ENCODE measurements around the gene ZDHHC19.

Gene ZDHHC19

GRCh38 chr3:196177567-196177966 lies 33.6 kb downstream of the ZDHHC19 start:
- Histone ChIP-seq H4K8ac (ENCODE audit: low read depth, low read length) (no peak overlapping the region), H2AFZ (ENCODE audit: low read length) (no peak overlapping the region), H3K18ac (ENCODE audit: low read length) (no peak overlapping the region), H3K27me3 (ENCODE audit: control insufficient read depth in 3 of 3, insufficient read depth in 3 of 3, low read depth in 1 of 3, low read length in 3 of 3) (peaks cover 0 to 5% (median 1%) of the 10 kb centered on the region in 3 experiments), H3K23ac (ENCODE audit: low read depth, low read length, poor library complexity) (no peak overlapping the region), H3K9ac (ENCODE audit: low read depth, low read length, poor library complexity) (no peak overlapping the region), H2BK12ac (ENCODE audit: low read length) (no peak overlapping the region), H2BK5ac (ENCODE audit: low read length) (no peak overlapping the region), H3K4me3 (ENCODE audit: low read length in 2 of 2) (no peak overlapping the region), H2BK15ac (ENCODE audit: low read length) (no peak overlapping the region), H3K4ac (ENCODE audit: low read length) (no peak overlapping the region), H2BK120ac (ENCODE audit: low read depth, low read length) (no peak overlapping the region), H3K4me2 (ENCODE audit: insufficient read depth, low read length, poor library complexity, severe bottlenecking) (no peak overlapping the region), H3K9me3 (replicated peaks in 1 of 2; ENCODE audit: control insufficient read depth in 2 of 2, insufficient read depth in 1 of 2, low read depth in 1 of 2, low read length in 2 of 2) (no peaks in the 10 kb centered on the region), H3K36me3 (replicated peaks in 1 of 2; ENCODE audit: control insufficient read depth in 2 of 2, insufficient read depth in 2 of 2, low read length in 2 of 2) (no peaks in the 10 kb centered on the region), H3K14ac (ENCODE audit: low read length) (no peak overlapping the region), H3K27ac (replicated peaks; ENCODE audit: low read length) (no peak overlapping the region), H3K4me1 (ENCODE audit: control insufficient read depth in 2 of 2, insufficient read depth in 1 of 2, low read depth in 1 of 2, low read length in 2 of 2) (peaks cover 6 to 8% of the 10 kb centered on the region in 2 donors), H3K79me1 (ENCODE audit: low read depth, low read length) (no peaks in the 10 kb centered on the region), H4K91ac (ENCODE audit: low read depth, low read length, poor library complexity) (no peak overlapping the region), H2AK5ac (ENCODE audit: low read depth, low read length) (no peak overlapping the region)
- no peak for DNase-seq (ENCODE audit: low spot score)
- no CpG with 5 or more reads among the region's 16 CpGs for WGBS, 2 donors (ENCODE audit: extremely low coverage in 2 of 2, insufficient read length in 2 of 2, insufficient replicate concordance in 1 of 2)

GRCh38 chr3:196175722-196176121 lies 35.5 kb downstream of the ZDHHC19 start:
- Histone ChIP-seq H3K4ac (ENCODE audit: low read length) (no peak overlapping the region), H3K4me2 (ENCODE audit: insufficient read depth, low read length, poor library complexity, severe bottlenecking) (no peak overlapping the region), H3K9ac (ENCODE audit: low read depth, low read length, poor library complexity) (no peak overlapping the region), H3K27ac (replicated peaks; ENCODE audit: low read length) (no peak overlapping the region), H3K4me1 (ENCODE audit: control insufficient read depth in 2 of 2, insufficient read depth in 1 of 2, low read depth in 1 of 2, low read length in 2 of 2) (peaks cover 6 to 8% of the 10 kb centered on the region in 2 donors), H3K14ac (ENCODE audit: low read length) (peak overlapping the region; percentile 1), H2AFZ (ENCODE audit: low read length) (no peak overlapping the region), H2BK120ac (ENCODE audit: low read depth, low read length) (no peak overlapping the region), H3K36me3 (replicated peaks in 1 of 2; ENCODE audit: control insufficient read depth in 2 of 2, insufficient read depth in 2 of 2, low read length in 2 of 2) (no peaks in the 10 kb centered on the region), H3K27me3 (ENCODE audit: control insufficient read depth in 3 of 3, insufficient read depth in 3 of 3, low read depth in 1 of 3, low read length in 3 of 3) (peaks cover 0 to 5% (median 1%) of the 10 kb centered on the region in 3 experiments), H2BK15ac (ENCODE audit: low read length) (no peak overlapping the region), H3K23ac (ENCODE audit: low read depth, low read length, poor library complexity) (no peak overlapping the region), H3K18ac (ENCODE audit: low read length) (peak overlapping the region; percentile 64), H3K4me3 (ENCODE audit: low read length in 2 of 2) (no peak overlapping the region), H2BK12ac (ENCODE audit: low read length) (no peak overlapping the region), H2AK5ac (ENCODE audit: low read depth, low read length) (no peak overlapping the region), H3K9me3 (replicated peaks in 1 of 2; ENCODE audit: control insufficient read depth in 2 of 2, insufficient read depth in 1 of 2, low read depth in 1 of 2, low read length in 2 of 2) (no peaks in the 10 kb centered on the region), H2BK5ac (ENCODE audit: low read length) (no peak overlapping the region), H4K91ac (ENCODE audit: low read depth, low read length, poor library complexity) (no peak overlapping the region), H4K8ac (ENCODE audit: low read depth, low read length) (no peak overlapping the region), H3K79me1 (ENCODE audit: low read depth, low read length) (no peaks in the 10 kb centered on the region)
- no CpG with 5 or more reads among the region's 9 CpGs for WGBS, 2 donors (ENCODE audit: extremely low coverage in 2 of 2, insufficient read length in 2 of 2, insufficient replicate concordance in 1 of 2)
- no peak for DNase-seq (ENCODE audit: low spot score)

GRCh38 chr3:196175116-196175625 lies 36.0 kb downstream of the ZDHHC19 start:
- no peak overlapping the region for H2AK5ac ChIP-seq (ENCODE audit: low read depth, low read length)
- H3K4ac ChIP-seq (ENCODE audit: low read length) = no peak overlapping the region
- DNase-seq (ENCODE audit: low spot score) = no peak
- H3K14ac ChIP-seq (ENCODE audit: low read length) = no peak overlapping the region
- no CpG with 5 or more reads among the region's 19 CpGs for WGBS, 2 donors (ENCODE audit: extremely low coverage in 2 of 2, insufficient read length in 2 of 2, insufficient replicate concordance in 1 of 2)
- H2BK12ac ChIP-seq (ENCODE audit: low read length) = no peak overlapping the region
- H2BK120ac ChIP-seq (ENCODE audit: low read depth, low read length) = no peak overlapping the region
- H3K4me2 ChIP-seq (ENCODE audit: insufficient read depth, low read length, poor library complexity, severe bottlenecking) = no peak overlapping the region
- no peak overlapping the region for H2BK5ac ChIP-seq (ENCODE audit: low read length)
- H3K9ac ChIP-seq (ENCODE audit: low read depth, low read length, poor library complexity) = no peak overlapping the region
- H3K23ac ChIP-seq (ENCODE audit: low read depth, low read length, poor library complexity) = no peak overlapping the region
- H3K9me3 ChIP-seq (replicated peaks in 1 of 2; ENCODE audit: control insufficient read depth in 2 of 2, insufficient read depth in 1 of 2, low read depth in 1 of 2, low read length in 2 of 2) = no peaks in the 10 kb centered on the region
- H3K27ac ChIP-seq (replicated peaks; ENCODE audit: low read length) = no peak overlapping the region
- peaks cover 0 to 5% (median 1%) of the 10 kb centered on the region in 3 experiments for H3K27me3 ChIP-seq (ENCODE audit: control insufficient read depth in 3 of 3, insufficient read depth in 3 of 3, low read depth in 1 of 3, low read length in 3 of 3)
- no peak overlapping the region for H3K4me3 ChIP-seq (ENCODE audit: low read length in 2 of 2)
- H4K8ac ChIP-seq (ENCODE audit: low read depth, low read length) = no peak overlapping the region
- H3K36me3 ChIP-seq (replicated peaks in 1 of 2; ENCODE audit: control insufficient read depth in 2 of 2, insufficient read depth in 2 of 2, low read length in 2 of 2) = no peaks in the 10 kb centered on the region
- H3K18ac ChIP-seq (ENCODE audit: low read length) = no peak overlapping the region
- peaks cover 6 to 8% of the 10 kb centered on the region in 2 donors for H3K4me1 ChIP-seq (ENCODE audit: control insufficient read depth in 2 of 2, insufficient read depth in 1 of 2, low read depth in 1 of 2, low read length in 2 of 2)
- no peak overlapping the region for H2AFZ ChIP-seq (ENCODE audit: low read length)
- no peak overlapping the region for H2BK15ac ChIP-seq (ENCODE audit: low read length)
- no peak overlapping the region for H4K91ac ChIP-seq (ENCODE audit: low read depth, low read length, poor library complexity)
- H3K79me1 ChIP-seq (ENCODE audit: low read depth, low read length) = no peaks in the 10 kb centered on the region

GRCh38 chr3:196174652-196175051 lies 36.5 kb downstream of the ZDHHC19 start:
- Histone ChIP-seq H3K14ac (ENCODE audit: low read length) (no peak overlapping the region), H3K27ac (replicated peaks; ENCODE audit: low read length) (no peak overlapping the region), H3K9me3 (replicated peaks in 1 of 2; ENCODE audit: control insufficient read depth in 2 of 2, insufficient read depth in 1 of 2, low read depth in 1 of 2, low read length in 2 of 2) (no peaks in the 10 kb centered on the region), H3K4me3 (ENCODE audit: low read length in 2 of 2) (no peak overlapping the region), H3K4ac (ENCODE audit: low read length) (no peak overlapping the region), H3K4me2 (ENCODE audit: insufficient read depth, low read length, poor library complexity, severe bottlenecking) (no peak overlapping the region), H3K9ac (ENCODE audit: low read depth, low read length, poor library complexity) (no peak overlapping the region), H3K4me1 (ENCODE audit: control insufficient read depth in 2 of 2, insufficient read depth in 1 of 2, low read depth in 1 of 2, low read length in 2 of 2) (peaks cover 3 to 4% of the 10 kb centered on the region in 2 donors), H4K8ac (ENCODE audit: low read depth, low read length) (no peak overlapping the region), H3K18ac (ENCODE audit: low read length) (no peak overlapping the region), H3K23ac (ENCODE audit: low read depth, low read length, poor library complexity) (no peak overlapping the region), H2AFZ (ENCODE audit: low read length) (no peak overlapping the region), H2BK12ac (ENCODE audit: low read length) (no peak overlapping the region), H2BK15ac (ENCODE audit: low read length) (no peak overlapping the region), H2AK5ac (ENCODE audit: low read depth, low read length) (no peak overlapping the region), H2BK5ac (ENCODE audit: low read length) (no peak overlapping the region), H4K91ac (ENCODE audit: low read depth, low read length, poor library complexity) (no peak overlapping the region), H3K36me3 (replicated peaks in 1 of 2; ENCODE audit: control insufficient read depth in 2 of 2, insufficient read depth in 2 of 2, low read length in 2 of 2) (no peaks in the 10 kb centered on the region), H3K27me3 (ENCODE audit: control insufficient read depth in 3 of 3, insufficient read depth in 3 of 3, low read depth in 1 of 3, low read length in 3 of 3) (peaks cover 0 to 5% (median 1%) of the 10 kb centered on the region in 3 experiments), H3K79me1 (ENCODE audit: low read depth, low read length) (no peaks in the 10 kb centered on the region), H2BK120ac (ENCODE audit: low read depth, low read length) (no peak overlapping the region)
- WGBS, 2 donors (ENCODE audit: extremely low coverage in 2 of 2, insufficient read length in 2 of 2, insufficient replicate concordance in 1 of 2) = no CpG with 5 or more reads among the region's 3 CpGs
- no peak for DNase-seq (ENCODE audit: low spot score)

All from neuronal stem cell (in vitro differentiated cells).